ENCODE measurements around the gene KIAA0232.

Gene KIAA0232

DNA sequence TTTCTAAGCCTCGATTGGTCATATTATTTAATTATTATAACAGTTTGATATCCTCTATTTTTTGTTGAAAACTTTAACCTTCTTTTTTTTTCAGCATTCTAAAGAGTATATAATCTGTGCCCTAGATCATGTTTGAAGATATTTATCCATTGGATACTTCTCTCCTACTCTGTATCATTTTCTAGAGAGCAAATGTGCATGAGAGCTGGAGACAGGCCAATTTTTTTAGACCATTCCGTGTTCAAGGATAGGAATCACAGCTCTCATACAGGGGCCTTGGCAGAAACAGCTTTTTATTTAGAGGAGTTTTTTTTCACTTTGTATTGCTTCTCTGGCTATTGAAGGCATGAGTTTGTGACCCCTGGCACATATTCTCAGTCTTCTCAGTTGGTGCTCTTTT, 69.4 kb downstream of the KIAA0232 start:
- Histone ChIP-seq H3K36me3 (peaks cover 21% of the 10 kb centered on the region), H3K9me3 (no peaks in the 10 kb centered on the region), H3K27me3 (no peaks in the 10 kb centered on the region), H3K4me3 (ENCODE audit: low read depth, low read length) (no peak overlapping the region), H3K4me1 (no peaks in the 10 kb centered on the region)
- TF ChIP-seq, protein P1, sequence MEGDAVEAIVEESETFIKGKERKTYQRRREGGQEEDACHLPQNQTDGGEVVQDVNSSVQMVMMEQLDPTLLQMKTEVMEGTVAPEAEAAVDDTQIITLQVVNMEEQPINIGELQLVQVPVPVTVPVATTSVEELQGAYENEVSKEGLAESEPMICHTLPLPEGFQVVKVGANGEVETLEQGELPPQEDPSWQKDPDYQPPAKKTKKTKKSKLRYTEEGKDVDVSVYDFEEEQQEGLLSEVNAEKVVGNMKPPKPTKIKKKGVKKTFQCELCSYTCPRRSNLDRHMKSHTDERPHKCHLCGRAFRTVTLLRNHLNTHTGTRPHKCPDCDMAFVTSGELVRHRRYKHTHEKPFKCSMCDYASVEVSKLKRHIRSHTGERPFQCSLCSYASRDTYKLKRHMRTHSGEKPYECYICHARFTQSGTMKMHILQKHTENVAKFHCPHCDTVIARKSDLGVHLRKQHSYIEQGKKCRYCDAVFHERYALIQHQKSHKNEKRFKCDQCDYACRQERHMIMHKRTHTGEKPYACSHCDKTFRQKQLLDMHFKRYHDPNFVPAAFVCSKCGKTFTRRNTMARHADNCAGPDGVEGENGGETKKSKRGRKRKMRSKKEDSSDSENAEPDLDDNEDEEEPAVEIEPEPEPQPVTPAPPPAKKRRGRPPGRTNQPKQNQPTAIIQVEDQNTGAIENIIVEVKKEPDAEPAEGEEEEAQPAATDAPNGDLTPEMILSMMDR (IDR thresholded peaks at IDR 0.05; ENCODE audit: low read depth, low read length), result no peak
- no peak for DNase-seq

DNA sequence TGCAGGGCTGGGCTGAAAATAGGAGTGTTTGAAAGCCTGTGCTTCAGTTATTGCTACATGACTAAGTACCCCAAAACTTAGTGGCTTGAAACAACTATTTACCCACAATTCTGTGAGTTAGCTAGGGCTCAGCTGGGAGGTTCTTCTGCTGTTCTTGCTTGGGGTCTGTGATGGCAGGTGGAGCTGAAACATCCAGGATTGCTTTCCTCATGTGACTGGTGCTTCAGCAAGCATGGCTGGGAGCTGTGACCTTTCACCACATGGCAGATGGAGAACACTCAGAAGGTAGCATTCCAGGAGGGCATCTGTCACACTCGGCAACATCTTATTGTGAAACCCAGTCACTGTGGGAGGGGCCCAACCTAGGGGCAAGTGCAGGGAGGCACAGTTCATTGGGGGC, 70.1 kb downstream of the KIAA0232 start:
- H3K4me1 ChIP-seq, result no peaks in the 10 kb centered on the region
- H3K36me3 ChIP-seq, result peaks cover 25% of the 10 kb centered on the region
- DNase-seq, result no peak
- H3K4me3 ChIP-seq (ENCODE audit: low read depth, low read length), result no peak overlapping the region
- H3K9me3 ChIP-seq, result no peaks in the 10 kb centered on the region
- H3K27me3 ChIP-seq, result no peaks in the 10 kb centered on the region
- TF ChIP-seq, protein P1 (IDR thresholded peaks at IDR 0.05; ENCODE audit: low read depth, low read length), result no peak

- DNase-seq, result no peak
- TF ChIP-seq, protein P1 (IDR thresholded peaks at IDR 0.05; ENCODE audit: low read depth, low read length), result no peak
- Histone ChIP-seq H3K4me1 (no peaks in the 10 kb centered on the region), H3K4me3 (ENCODE audit: low read depth, low read length) (no peak overlapping the region), H3K9me3 (no peaks in the 10 kb centered on the region), H3K27me3 (no peaks in the 10 kb centered on the region), H3K36me3 (peaks cover 29% of the 10 kb centered on the region)
Observed at GRCh38 chr4:6854098-6854744, 71.7 kb downstream of the KIAA0232 start.

DNA sequence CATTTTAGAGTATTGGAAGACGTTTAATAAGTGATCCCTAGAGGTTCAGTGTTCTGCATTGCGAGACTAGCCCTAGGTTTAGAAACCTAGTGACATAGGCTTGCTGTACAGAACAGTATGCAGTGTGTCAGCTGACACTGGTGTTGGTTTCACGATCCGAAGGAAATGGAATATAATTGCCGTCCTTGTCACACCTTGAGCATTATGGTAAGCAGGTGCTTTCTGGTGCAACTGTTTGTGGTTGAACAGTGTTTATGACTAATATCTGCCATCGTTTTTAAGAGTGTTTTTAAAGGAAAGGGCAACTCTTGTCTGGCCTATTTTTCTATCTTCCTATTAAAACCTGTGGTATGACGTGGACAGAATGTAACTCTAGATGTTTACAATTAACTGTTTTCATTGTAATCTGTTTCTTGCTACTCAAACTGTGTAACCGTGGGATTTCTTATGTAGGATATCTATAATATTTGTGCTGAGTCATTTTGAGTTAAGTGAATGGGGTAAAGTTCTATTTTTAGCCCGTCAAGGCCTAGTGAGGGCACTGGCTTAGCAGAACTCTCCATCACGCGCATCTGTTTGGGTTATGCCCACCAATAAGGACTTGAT, 73.3 kb downstream of the KIAA0232 start:
- no peaks in the 10 kb centered on the region for H3K4me1 ChIP-seq
- DNase-seq, result no peak
- H3K36me3 ChIP-seq, result peaks cover 32% of the 10 kb centered on the region
- H3K4me3 ChIP-seq (ENCODE audit: low read depth, low read length), result no peak overlapping the region
- H3K27me3 ChIP-seq, result no peaks in the 10 kb centered on the region
- H3K9me3 ChIP-seq, result no peaks in the 10 kb centered on the region
- TF ChIP-seq, protein P1 (IDR thresholded peaks at IDR 0.05; ENCODE audit: low read depth, low read length), result no peak

GRCh38 chr4:6856391-6856790, 73.9 kb downstream of the KIAA0232 start:
- no peaks in the 10 kb centered on the region for H3K9me3 ChIP-seq
- DNase-seq, result no peak
- H3K36me3 ChIP-seq, result peaks cover 32% of the 10 kb centered on the region
- H3K27me3 ChIP-seq, result no peaks in the 10 kb centered on the region
- TF ChIP-seq, protein P1 (IDR thresholded peaks at IDR 0.05; ENCODE audit: low read depth, low read length), result no peak
- no peak overlapping the region for H3K4me3 ChIP-seq (ENCODE audit: low read depth, low read length)
- H3K4me1 ChIP-seq, result no peaks in the 10 kb centered on the region
